ENCODE data around the gene SMARCD1.

The SMARCD1 gene

GRCh38 chr12:50050410-50051098 is 34.6 kb upstream of the SMARCD1 start:
- TF ChIP-seq CTCF (IDR thresholded peaks at IDR 0.05; ENCODE audit: control insufficient read depth, extremely low read depth, insufficient read depth) = no peak
- no peak for DNase-seq (ENCODE audit: low read depth)
- H3K4me3 ChIP-seq (ENCODE audit: low read depth, low read length) = no peak overlapping the region

- no peak overlapping the region for H3K4me3 ChIP-seq (ENCODE audit: low read depth, low read length)
- DNase-seq (ENCODE audit: low read depth) = no peak
- no peak for TF ChIP-seq CTCF (IDR thresholded peaks at IDR 0.05; ENCODE audit: control insufficient read depth, extremely low read depth, insufficient read depth)
These were observed 33.9 kb upstream of the SMARCD1 start for GRCh38 chr12:50051101-50051806.

GRCh38 chr12:50052544-50052943 is 32.6 kb upstream of the SMARCD1 start:
- no peak for TF ChIP-seq CTCF (IDR thresholded peaks at IDR 0.05; ENCODE audit: control insufficient read depth, extremely low read depth, insufficient read depth)
- no peak overlapping the region for H3K4me3 ChIP-seq (ENCODE audit: low read depth, low read length)
- no peak for DNase-seq (ENCODE audit: low read depth)

GRCh38 chr12:50052964-50053363 is 32.2 kb upstream of the SMARCD1 start:
- no peak for DNase-seq (ENCODE audit: low read depth)
- TF ChIP-seq CTCF (IDR thresholded peaks at IDR 0.05; ENCODE audit: control insufficient read depth, extremely low read depth, insufficient read depth) = no peak

GRCh38 chr12:50053583-50053982 is 31.6 kb upstream of the SMARCD1 start:
- H3K4me3 ChIP-seq (ENCODE audit: low read depth, low read length) = no peak overlapping the region
- DNase-seq (ENCODE audit: low read depth) = no peak
- no peak for TF ChIP-seq CTCF (IDR thresholded peaks at IDR 0.05; ENCODE audit: control insufficient read depth, extremely low read depth, insufficient read depth)

More at GRCh38 chr12:50052964-50053363, 32.2 kb upstream of the SMARCD1 start:
- H3K4me3 ChIP-seq (ENCODE audit: low read depth, low read length) = no peak overlapping the region

- no peak overlapping the region for H3K4me3 ChIP-seq (ENCODE audit: low read depth, low read length)
- no peak for DNase-seq (ENCODE audit: low read depth)
- peak; percentile 76 for TF ChIP-seq CTCF (IDR thresholded peaks at IDR 0.05; ENCODE audit: control insufficient read depth, extremely low read depth, insufficient read depth)
These were observed 29.1 kb upstream of the SMARCD1 start for GRCh38 chr12:50055831-50056638.
